Tibial nerve (tissue), 3 donors: ENCODE results near the gene HECW1.

Experiments used
- CTCF ChIP-seq, 5 experiments: fragments of 200-600 bp in 3 of 5; fragments of 450-650 bp in 2 of 5; sonication (generic) in 3 of 5; IDR thresholded peaks; one replicate each; pipeline ENCODE4 v1.5.1; 2016 to 2019; ENCODE audit warnings: antibody characterized with exemption in 5 of 5, mild to moderate bottlenecking in 3 of 5, moderate library complexity in 2 of 5
- POLR2A ChIP-seq, 2 donors: fragments of 450-650 bp; IDR thresholded peaks; one replicate each; pipeline ENCODE4 v1.6.1; 2017; ENCODE audit warnings: antibody characterized with exemption in 2 of 2, mild to moderate bottlenecking in 2 of 2, moderate library complexity in 2 of 2

DNA sequence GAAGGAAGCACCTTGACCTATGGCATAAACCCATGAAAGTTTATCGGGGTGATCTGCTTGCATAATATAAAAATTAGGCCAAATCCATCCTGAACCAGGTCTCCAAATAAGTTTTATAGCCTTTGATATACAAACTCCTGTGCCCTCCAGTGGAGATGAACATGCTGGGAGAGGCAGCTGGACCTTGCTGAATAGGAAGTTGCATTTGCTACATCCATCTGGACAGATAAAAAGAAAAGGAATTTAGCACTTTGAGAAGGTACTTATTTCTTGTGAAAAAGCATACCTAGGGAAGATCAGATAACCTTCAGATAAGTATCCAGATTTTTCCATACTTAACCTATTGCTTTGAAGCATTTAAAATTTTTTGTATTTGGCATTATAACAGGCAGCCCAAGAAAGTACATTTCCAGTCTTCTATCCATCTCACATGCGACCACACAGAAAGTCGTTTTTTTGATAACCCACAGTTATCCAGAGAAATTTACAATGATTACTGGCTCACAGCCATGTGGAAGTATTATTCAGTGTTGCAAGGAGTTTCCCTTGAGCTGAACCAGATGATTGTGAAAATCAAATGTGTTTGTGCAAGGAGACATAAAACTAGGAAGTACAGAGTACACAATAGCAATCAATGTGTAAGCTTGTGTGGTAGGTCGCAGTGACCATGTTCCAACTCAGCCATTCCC lies 346.0 kb downstream of the HECW1 start:
- no peak for TF ChIP-seq POLR2A (IDR thresholded peaks at IDR 0.05)
- TF ChIP-seq CTCF (IDR thresholded peaks at IDR 0.05) = no peak
